GM23248 (cell line): ENCODE data around the gene CCL23.

Experiments
- EZH2 ChIP-seq: fragments of 200-600 bp; sonication (generic); IDR thresholded peaks from 2 replicates; pipeline ENCODE4 v1.6.1; 2018; ENCODE audit warnings: antibody characterized with exemption, mild to moderate bottlenecking; ENCODE audit not compliant: insufficient read depth, poor library complexity, severe bottlenecking
- EZH2phosphoT487 ChIP-seq: fragments of 200-600 bp; sonication (generic); IDR thresholded peaks from 2 replicates; pipeline ENCODE4 v1.6.1; 2018; ENCODE audit warnings: antibody characterized with exemption, moderate library complexity, mild to moderate bottlenecking, low read depth; ENCODE audit not compliant: insufficient read depth

DNA sequence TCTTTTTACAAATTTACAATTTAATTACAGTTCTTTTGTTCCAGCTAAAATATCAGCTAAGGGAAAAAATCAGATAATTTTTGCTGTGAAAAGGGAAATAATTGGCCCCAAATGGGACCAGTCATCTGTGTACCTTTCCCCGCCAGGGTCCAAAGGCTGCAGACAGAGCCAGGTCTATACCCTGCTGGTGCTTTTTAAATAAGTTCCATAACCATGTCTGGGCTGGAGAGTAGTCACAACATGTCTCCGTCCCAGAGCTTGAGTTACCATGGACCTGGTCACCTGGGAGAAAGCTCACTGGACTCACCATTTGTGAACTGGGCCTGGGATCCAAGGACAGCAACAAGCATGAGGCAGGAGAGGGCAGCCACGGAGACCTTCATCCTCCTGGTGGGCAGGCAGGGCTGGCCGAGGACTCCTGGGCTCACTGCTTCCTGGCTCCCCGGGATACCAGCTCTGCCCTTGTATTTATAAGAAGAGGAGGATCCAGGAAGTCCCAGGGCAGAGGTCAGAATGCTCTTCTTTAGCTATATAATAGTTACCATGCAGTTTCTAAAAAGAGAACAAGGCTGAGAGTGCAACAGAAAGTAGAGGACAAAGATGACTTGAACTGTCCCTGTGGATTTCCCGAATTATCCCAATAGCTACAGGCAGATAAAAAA, 16.5 kb downstream of the CCL23 start, which contains the start of gene CCL15:
- no peak for TF ChIP-seq EZH2
- no peak for TF ChIP-seq EZH2phosphoT487
